B cell (primary cell): ENCODE results near the gene KATNAL1. TPM values are rescaled to one million over a fixed set of nuclear protein-coding genes. Genes with fewer than 3 reads are reported as not detected.

ENCODE experiments used
- ATAC-seq: fragments of 200-7000 bp; cut with Tn5 transposase; one replicate; pipeline ENCODE4 v1.10.0; 2021; ENCODE audit warnings: low read depth, mild to moderate bottlenecking, moderate number of reproducible peaks, moderate library complexity
- CTCF ChIA-PET: fragments of 350-600 bp; sonication (Branson Sonifier 250); formaldehyde crosslinking; loops from one replicate; lab custom pipeline; 2021; ENCODE audit warnings: antibody characterized with exemption, inconsistent platforms; lab: Charles Lee
- POLR2A ChIA-PET: fragments of 350-600 bp; sonication (Branson Sonifier 250); formaldehyde crosslinking; loops from one replicate; lab custom pipeline; 2021; ENCODE audit warnings: antibody characterized with exemption; lab: Charles Lee
- DNase-seq: peaks from one replicate; pipeline ENCODE4 v3.0.0; 2013
- H2AFZ ChIP-seq: 2 replicates; pipeline ENCODE4 v1.6.1; 2012; ENCODE audit warnings: mild to moderate bottlenecking, low read depth, low read length; ENCODE audit not compliant: insufficient read depth, poor library complexity, severe bottlenecking
- H3K27ac ChIP-seq, 2 donors: 1 replicate in 1 of 2; 2 replicates in 1 of 2; pipeline ENCODE4 v1.5.1; 2012 to 2013; ENCODE audit warnings: low read length in 2 of 2, mild to moderate bottlenecking in 2 of 2, moderate library complexity in 1 of 2
- H3K27me3 ChIP-seq, 4 experiments: fragments of 200-600 bp in 1 of 4; sonication (generic) in 1 of 4; replicated peaks in 1 of 4; 1 replicate in 2 of 4; 2 replicates in 2 of 4; pipeline versions ENCODE4 v1.6.1 to v1.7.0; 2013 to 2016; ENCODE audit warnings: low read length in 3 of 4, mild to moderate bottlenecking in 2 of 4, mixed read lengths in 1 of 4, moderate library complexity in 1 of 4; ENCODE audit not compliant: insufficient read depth in 4 of 4, control insufficient read depth in 3 of 4; ENCODE audit errors: control extremely low read depth in 1 of 4
- H3K36me3 ChIP-seq, 2 experiments: replicated peaks in 1 of 2; 1 replicate in 1 of 2; 2 replicates in 1 of 2; pipeline versions ENCODE4 v1.6.1 to v1.7.1; 2013; ENCODE audit warnings: low read length in 1 of 2; ENCODE audit not compliant: insufficient read depth in 2 of 2, control insufficient read depth in 1 of 2; ENCODE audit errors: control extremely low read depth in 1 of 2, extremely low read depth in 1 of 2
- H3K4me1 ChIP-seq, 2 donors: fragments of 200-600 bp in 1 of 2; sonication (generic) in 1 of 2; 1 replicate in 1 of 2; 2 replicates in 1 of 2; pipeline versions ENCODE4 v1.5.1 to v1.6.1; 2013 to 2017; ENCODE audit warnings: low read length in 2 of 2; ENCODE audit not compliant: control insufficient read depth in 2 of 2, insufficient read depth in 2 of 2
- H3K4me2 ChIP-seq: replicated peaks from 2 replicates; pipeline ENCODE3; 2012; ENCODE audit warnings: mild to moderate bottlenecking, low read depth, low read length; ENCODE audit not compliant: poor library complexity, severe bottlenecking
- H3K4me3 ChIP-seq, 5 experiments: fragments of 200-600 bp in 1 of 5; sonication (generic) in 1 of 5; 1 replicate in 3 of 5; 2 replicates in 2 of 5; pipeline versions ENCODE4 v1.5.1 to v1.7.0; 2011 to 2016; ENCODE audit warnings: low read length in 4 of 5, mild to moderate bottlenecking in 4 of 5, low read depth in 2 of 5, control low read depth in 1 of 5, moderate library complexity in 1 of 5; ENCODE audit not compliant: insufficient read depth in 1 of 5; ENCODE audit errors: control extremely low read depth in 1 of 5, extremely low read depth in 1 of 5
- H3K79me2 ChIP-seq: fragments of 200-600 bp; sonication (generic); one replicate; pipeline ENCODE4 v1.6.0; 2016; ENCODE audit warnings: low read length; ENCODE audit not compliant: control insufficient read depth, insufficient read depth
- H3K9ac ChIP-seq: fragments of 200-600 bp; sonication (generic); 2 replicates; pipeline ENCODE4 v1.6.1; 2017; ENCODE audit warnings: mild to moderate bottlenecking, low read length, moderate library complexity
- H3K9me3 ChIP-seq, 3 donors: one replicate each; pipeline versions ENCODE4 v1.6.1 to v1.7.1; 2013; ENCODE audit warnings: low read length in 2 of 3; ENCODE audit not compliant: control insufficient read depth in 2 of 3, insufficient read depth in 1 of 3; ENCODE audit errors: control extremely low read depth in 1 of 3
- H4K20me1 ChIP-seq: 2 replicates; pipeline ENCODE4 v1.6.0; 2012; ENCODE audit warnings: mild to moderate bottlenecking, low read length; ENCODE audit not compliant: insufficient read depth, control insufficient read depth, poor library complexity, severe bottlenecking
- H3K27ac Mint-ChIP-seq: one replicate; pipeline ENCODE4 v1.8.0; 2021; ENCODE audit warnings: mixed read lengths
- H3K27me3 Mint-ChIP-seq: one replicate; pipeline ENCODE4 v1.8.0; 2021; ENCODE audit warnings: mixed read lengths
- H3K4me1 Mint-ChIP-seq: one replicate; pipeline ENCODE4 v1.8.0; 2021; ENCODE audit warnings: mixed read lengths
- H3K4me3 Mint-ChIP-seq: one replicate; pipeline ENCODE4 v1.8.0; 2021; ENCODE audit warnings: mixed read lengths
- H3K9me3 Mint-ChIP-seq: one replicate; pipeline ENCODE4 v1.8.0; 2022; ENCODE audit warnings: mixed read lengths; ENCODE audit not compliant: insufficient read depth
- EZH2 ChIP-seq: IDR thresholded peaks from 2 replicates; pipeline ENCODE4 v1.6.1; 2012; ENCODE audit warnings: borderline replicate concordance, low read depth, mild to moderate bottlenecking, moderate library complexity, low read length; ENCODE audit not compliant: insufficient read depth, poor library complexity, severe bottlenecking
- WGBS: methylation state at CpG from one replicate; pipeline ENCODE4 v1.1.5; 2013; ENCODE audit warnings: missing lambda C conversion rate; ENCODE audit not compliant: insufficient coverage; 5-methylcytosine and 5-hydroxymethylcytosine counted together
- intact Hi-C: fragments of 100-400 bp; cut with micrococcal nuclease; formaldehyde crosslinking; loops from one replicate; pipeline ENCODE4 v1.10.0; 2022
- polyA plus RNA-seq: library from polyadenylated mRNA; depleted of rRNA; stranded (reverse); fragments of >200 nt; gene quantifications from 2 replicates; pipeline ENCODE4 v1.2.3, GENCODE V29; 2012
- total RNA-seq, 2 donors: library from RNA; stranded (reverse); fragments of 120-200 nt in 1 of 2; gene quantifications; 1 replicate in 1 of 2; 2 replicates in 1 of 2; pipeline versions ENCODE4 v1.2.3 to v1.2.4, GENCODE V29; 2013 to 2022
- TF ChIP-seq, protein P1 (sequence below): fragments of 200-600 bp; IDR thresholded peaks from one replicate; pipeline ENCODE4 v1.8.0; 2022; ENCODE audit warnings: antibody characterized with exemption, mild to moderate bottlenecking

Gene KATNAL1
- total and polyA plus RNA-seq, 2 donors (not counting 1 experiment from before 2014, with no cell fraction given): 2.7 to 21.9 TPM

DNA sequence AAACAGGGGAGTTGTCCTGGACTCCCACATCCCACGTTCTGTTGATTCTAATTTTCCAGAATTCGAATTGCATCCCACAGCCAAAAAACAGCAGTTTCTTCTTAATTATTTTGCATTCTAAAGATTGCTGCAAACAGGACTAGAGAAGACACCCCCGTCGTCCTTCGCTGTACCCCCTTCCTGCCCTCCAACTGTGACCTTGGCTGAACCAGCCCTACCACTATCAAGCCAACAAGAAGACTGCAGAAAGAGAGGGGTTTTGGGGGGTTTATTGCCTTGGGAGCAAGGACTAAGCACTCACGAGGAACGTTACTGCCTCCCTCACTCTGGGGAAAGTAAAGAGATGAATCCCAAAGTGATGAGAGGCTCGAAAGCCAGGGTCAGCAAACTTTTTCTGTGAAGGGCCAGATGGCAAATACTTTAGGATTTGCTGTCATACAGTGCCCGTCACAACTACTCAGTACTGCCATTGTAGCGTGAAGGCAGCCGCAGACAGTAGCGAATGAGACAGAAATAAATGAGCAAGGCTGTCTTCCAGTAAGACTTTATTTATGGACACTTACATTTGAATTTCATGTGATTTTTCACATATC lies 32.5 kb upstream of the KATNAL1 start:
- Histone ChIP-seq H3K9me3 (no peaks in the 10 kb centered on the region), H3K4me2 (no peak overlapping the region), H3K4me3 (no peak overlapping the region), H3K27me3 (no peaks in the 10 kb centered on the region), H3K36me3 (peaks cover 0 to 5% of the 10 kb centered on the region in 2 experiments), H3K9ac (no peak overlapping the region), H4K20me1 (no peaks in the 10 kb centered on the region), H3K79me2 (no peaks in the 10 kb centered on the region), H2AFZ (no peak overlapping the region), H3K27ac (no peak overlapping the region), H3K4me1 (peaks cover 5 to 13% of the 10 kb centered on the region in 2 donors)
- WGBS: 92% methylated on average over 5 of the region's 12 CpGs
- DNase-seq: no peak
- peaks cover 9% of the 10 kb centered on the region for H3K4me1 Mint-ChIP-seq
- H3K4me3 Mint-ChIP-seq: no peak overlapping the region
- ChIA-PET CTCF (no interaction called here), POLR2A (no interaction called here)
- no peak for TF ChIP-seq EZH2
- TF ChIP-seq, protein P1, sequence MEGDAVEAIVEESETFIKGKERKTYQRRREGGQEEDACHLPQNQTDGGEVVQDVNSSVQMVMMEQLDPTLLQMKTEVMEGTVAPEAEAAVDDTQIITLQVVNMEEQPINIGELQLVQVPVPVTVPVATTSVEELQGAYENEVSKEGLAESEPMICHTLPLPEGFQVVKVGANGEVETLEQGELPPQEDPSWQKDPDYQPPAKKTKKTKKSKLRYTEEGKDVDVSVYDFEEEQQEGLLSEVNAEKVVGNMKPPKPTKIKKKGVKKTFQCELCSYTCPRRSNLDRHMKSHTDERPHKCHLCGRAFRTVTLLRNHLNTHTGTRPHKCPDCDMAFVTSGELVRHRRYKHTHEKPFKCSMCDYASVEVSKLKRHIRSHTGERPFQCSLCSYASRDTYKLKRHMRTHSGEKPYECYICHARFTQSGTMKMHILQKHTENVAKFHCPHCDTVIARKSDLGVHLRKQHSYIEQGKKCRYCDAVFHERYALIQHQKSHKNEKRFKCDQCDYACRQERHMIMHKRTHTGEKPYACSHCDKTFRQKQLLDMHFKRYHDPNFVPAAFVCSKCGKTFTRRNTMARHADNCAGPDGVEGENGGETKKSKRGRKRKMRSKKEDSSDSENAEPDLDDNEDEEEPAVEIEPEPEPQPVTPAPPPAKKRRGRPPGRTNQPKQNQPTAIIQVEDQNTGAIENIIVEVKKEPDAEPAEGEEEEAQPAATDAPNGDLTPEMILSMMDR: no peak
- H3K9me3 Mint-ChIP-seq: no peaks in the 10 kb centered on the region
- H3K27ac Mint-ChIP-seq: no peak overlapping the region
- intact Hi-C loops: no loop called here
- no peak for ATAC-seq
- H3K27me3 Mint-ChIP-seq: no peaks in the 10 kb centered on the region

DNA sequence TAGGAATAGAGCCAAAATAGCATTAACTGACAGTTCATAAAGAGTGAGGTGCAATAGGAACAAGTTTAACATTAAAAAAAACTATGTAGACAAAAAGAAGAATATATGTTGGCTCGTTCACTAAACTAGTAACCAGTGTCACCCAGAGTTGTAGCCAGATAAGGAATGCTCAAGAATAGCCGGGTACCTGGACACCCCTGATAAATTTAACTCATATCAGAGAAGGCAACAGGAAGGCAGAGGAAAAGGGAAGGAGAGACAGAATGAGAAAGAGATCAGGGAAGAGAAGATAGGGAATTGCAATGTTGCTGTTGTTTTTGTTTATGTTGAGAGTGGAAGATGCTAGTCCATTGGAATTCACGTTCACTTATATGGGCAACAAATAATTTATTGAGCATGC lies 31.6 kb upstream of the KATNAL1 start:
- H3K9me3 Mint-ChIP-seq: no peaks in the 10 kb centered on the region
- H3K27me3 Mint-ChIP-seq: no peaks in the 10 kb centered on the region
- Histone ChIP-seq H2AFZ (no peak overlapping the region), H3K79me2 (no peaks in the 10 kb centered on the region), H4K20me1 (no peaks in the 10 kb centered on the region), H3K27me3 (no peaks in the 10 kb centered on the region), H3K9ac (no peak overlapping the region), H3K4me2 (no peak overlapping the region), H3K27ac (no peak overlapping the region), H3K9me3 (no peaks in the 10 kb centered on the region), H3K36me3 (peaks cover 0 to 5% of the 10 kb centered on the region in 2 experiments), H3K4me1 (peaks cover 6 to 16% of the 10 kb centered on the region in 2 donors), H3K4me3 (no peak overlapping the region)
- H3K27ac Mint-ChIP-seq: no peak overlapping the region
- ChIA-PET CTCF (no interaction called here), POLR2A (no interaction called here)
- intact Hi-C loops: no loop called here
- TF ChIP-seq, protein P1: no peak
- TF ChIP-seq EZH2: no peak
- H3K4me1 Mint-ChIP-seq: peaks cover 16% of the 10 kb centered on the region
- no peak for ATAC-seq
- no CpG with 5 or more reads among the region's 3 CpGs for WGBS
- no peak overlapping the region for H3K4me3 Mint-ChIP-seq
- DNase-seq: no peak
